NCI-H146 treated with DMSO at 0.1 percent for 48 hours (cell line): ENCODE data around the gene NOXRED1.

Experiments
- DNase-seq: peaks from one replicate; lab custom pipeline; 2025; ENCODE audit not compliant: unreplicated experiment; lab: John Stamatoyannopoulos, UW

NOXRED1 gene

GRCh38 chr14:77344377-77344996 is 78.8 kb downstream of the NOXRED1 start:
- no peak for DNase-seq
